Astrocyte of the spinal cord (primary cell): ENCODE data around the gene TTC28.

Source experiments
- DNase-seq: peaks from one replicate; pipeline ENCODE4 v3.0.0; 2011; ENCODE audit warnings: low read depth, low spot score
- H3K4me3 ChIP-seq: 2 replicates; pipeline ENCODE4 v1.5.1; 2011; ENCODE audit warnings: low read depth, mild to moderate bottlenecking, low read length, moderate library complexity
- CTCF ChIP-seq: IDR thresholded peaks from 2 replicates; pipeline ENCODE4 v1.5.1; 2012; ENCODE audit warnings: low read depth, mild to moderate bottlenecking, low read length, inconsistent platforms
- in situ Hi-C: cut with HindIII; loops from 2 replicates; pipeline ENCODE4 v1.10.0; 2017; ENCODE audit warnings: low sequenced_read_pairs

TTC28 gene

GRCh38 chr22:28407645-28408044 is 272.0 kb downstream of the TTC28 start:
- H3K4me3 ChIP-seq: no peak overlapping the region
- in situ Hi-C loops: no loop called here

GRCh38 chr22:28406246-28406645 is 273.4 kb downstream of the TTC28 start:
- DNase-seq: no peak
- no peak overlapping the region for H3K4me3 ChIP-seq
- TF ChIP-seq CTCF: no peak
- in situ Hi-C loops: no loop called here

More at GRCh38 chr22:28407645-28408044, 272.0 kb downstream of the TTC28 start:
- TF ChIP-seq CTCF: no peak
- DNase-seq: no peak

- TF ChIP-seq CTCF: no peak
- in situ Hi-C loops: no loop called here
- no peak overlapping the region for H3K4me3 ChIP-seq
- no peak for DNase-seq
Observed at GRCh38 chr22:28405588-28405987, 274.1 kb downstream of the TTC28 start.

- in situ Hi-C loops: no loop called here
- no peak overlapping the region for H3K4me3 ChIP-seq
- TF ChIP-seq CTCF: no peak
- DNase-seq: no peak
Observed at GRCh38 chr22:28402539-28402938, 277.1 kb downstream of the TTC28 start.

- in situ Hi-C loops: no loop called here
- no peak overlapping the region for H3K4me3 ChIP-seq
- no peak for DNase-seq
- no peak for TF ChIP-seq CTCF
Observed at GRCh38 chr22:28402060-28402459, 277.6 kb downstream of the TTC28 start.

- TF ChIP-seq CTCF: no peak
- in situ Hi-C loops: no loop called here
- DNase-seq: no peak
- no peak overlapping the region for H3K4me3 ChIP-seq
Observed at GRCh38 chr22:28398981-28399380, 280.7 kb downstream of the TTC28 start.

GRCh38 chr22:28398355-28398754 is 281.3 kb downstream of the TTC28 start:
- in situ Hi-C loops: no loop called here
- no peak for DNase-seq
- no peak overlapping the region for H3K4me3 ChIP-seq
- no peak for TF ChIP-seq CTCF
